Panc1 (cell line): ENCODE measurements around the gene VIPR2.
"Not testable (repeated sequence)": the region's sequence is repeated elsewhere in the genome, so short reads cannot be mapped to it uniquely, and the experiment has no call there.

Experiments
- CTCF ChIP-seq: fragments of 450-650 bp; IDR thresholded peaks from 2 replicates; pipeline ENCODE4 v1.5.1; 2017; ENCODE audit warnings: mild to moderate bottlenecking
- POLR2AphosphoS5 ChIP-seq: IDR thresholded peaks from 2 replicates; pipeline ENCODE4 v1.6.1; 2012; ENCODE audit warnings: mild to moderate bottlenecking, low read depth, low read length, moderate library complexity
- REST ChIP-seq, 2 experiments: IDR thresholded peaks; 2 replicates each; pipeline ENCODE4 v1.6.1; 2011 to 2012; ENCODE audit warnings: low read depth in 2 of 2, control low read depth in 1 of 2, low read length in 1 of 2, mild to moderate bottlenecking in 1 of 2, moderate library complexity in 1 of 2; ENCODE audit not compliant: insufficient read depth in 1 of 2
- TCF7L2 ChIP-seq: IDR thresholded peaks from 2 replicates; pipeline ENCODE4 v1.6.1; 2011; ENCODE audit warnings: mild to moderate bottlenecking, low read depth, low read length, inconsistent platforms

- TF ChIP-seq CTCF; REST (IDR thresholded peaks at IDR 0.05; ENCODE audit: insufficient read depth in 1 of 2, low read depth in 2 of 2, low read length in 1 of 2); POLR2AphosphoS5; TCF7L2: not testable (repeated sequence)
These were observed 162.6 kb downstream of the VIPR2 start for GRCh38 chr7:158982080-158982479.
